Activated CD8-positive, alpha-beta memory T cell treated with anti-CD3 and anti-CD28 coated beads for 24 hours (primary cell): Measurements from ENCODE around the gene NSFL1C.

Experiments
- DNase-seq: peaks from one replicate; pipeline ENCODE4 v3.0.0-alpha.2; 2020

The NSFL1C gene

GRCh38 chr20:1484438-1485116 is 17.9 kb upstream of the NSFL1C start:
- DNase-seq: no peak

DNA sequence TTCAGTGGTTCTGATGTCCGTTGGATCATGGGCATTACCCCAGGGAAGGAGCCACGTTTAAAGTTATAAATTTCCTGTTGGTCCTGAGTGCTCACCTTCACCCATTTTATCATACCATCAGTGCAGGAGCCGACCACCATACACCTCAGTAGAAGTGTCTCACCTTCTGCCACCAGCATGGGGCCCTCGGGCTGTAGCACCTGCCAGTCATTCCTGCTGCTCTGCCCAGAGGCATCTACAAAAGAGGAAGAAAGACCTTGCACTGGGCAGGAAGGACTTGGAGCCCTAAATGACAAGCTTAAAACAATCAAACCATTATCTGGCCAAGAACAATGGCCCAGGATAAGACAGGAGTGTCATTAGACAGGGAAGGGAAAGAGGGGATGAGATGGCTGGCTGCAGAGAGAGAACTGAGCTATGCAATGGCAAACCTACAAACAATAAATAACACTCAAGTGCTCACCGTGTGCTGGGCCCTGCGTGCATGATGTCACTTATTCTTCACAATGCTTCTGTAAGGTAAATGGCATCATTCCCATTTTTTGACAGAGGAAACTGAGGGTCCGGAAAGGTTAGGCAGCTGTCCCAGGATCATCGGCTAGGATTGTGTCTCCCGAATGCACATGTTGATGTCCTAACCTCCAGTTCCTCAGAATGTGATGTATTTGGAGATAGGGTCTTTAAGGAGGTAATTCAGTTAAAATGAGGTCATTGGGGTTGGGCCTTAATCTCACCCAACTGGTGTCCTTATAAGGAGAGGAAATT is 13.4 kb upstream of the NSFL1C start:
- no peak for DNase-seq

DNA sequence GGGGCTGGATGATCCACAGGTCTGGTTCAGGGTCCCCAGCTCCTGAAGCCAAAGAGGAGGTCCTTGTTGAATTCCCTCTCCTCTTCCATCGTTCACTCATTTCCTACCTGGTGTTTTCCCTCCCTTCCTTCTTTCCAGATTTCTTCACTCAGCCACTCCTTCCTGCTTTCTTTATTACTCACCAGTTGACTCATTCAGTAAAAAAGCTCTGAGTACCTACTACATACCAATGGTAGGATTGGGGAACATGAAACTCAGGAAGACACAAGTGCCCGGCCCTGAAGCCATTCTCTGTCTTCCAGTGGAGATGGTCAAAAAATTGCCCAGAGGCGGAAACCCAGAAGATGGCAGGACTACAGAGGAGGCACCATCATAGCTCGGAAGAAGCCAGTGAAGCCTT is 11.9 kb upstream of the NSFL1C start:
- no peak for DNase-seq

GRCh38 chr20:1477896-1478490 is 11.3 kb upstream of the NSFL1C start:
- no peak for DNase-seq

DNA sequence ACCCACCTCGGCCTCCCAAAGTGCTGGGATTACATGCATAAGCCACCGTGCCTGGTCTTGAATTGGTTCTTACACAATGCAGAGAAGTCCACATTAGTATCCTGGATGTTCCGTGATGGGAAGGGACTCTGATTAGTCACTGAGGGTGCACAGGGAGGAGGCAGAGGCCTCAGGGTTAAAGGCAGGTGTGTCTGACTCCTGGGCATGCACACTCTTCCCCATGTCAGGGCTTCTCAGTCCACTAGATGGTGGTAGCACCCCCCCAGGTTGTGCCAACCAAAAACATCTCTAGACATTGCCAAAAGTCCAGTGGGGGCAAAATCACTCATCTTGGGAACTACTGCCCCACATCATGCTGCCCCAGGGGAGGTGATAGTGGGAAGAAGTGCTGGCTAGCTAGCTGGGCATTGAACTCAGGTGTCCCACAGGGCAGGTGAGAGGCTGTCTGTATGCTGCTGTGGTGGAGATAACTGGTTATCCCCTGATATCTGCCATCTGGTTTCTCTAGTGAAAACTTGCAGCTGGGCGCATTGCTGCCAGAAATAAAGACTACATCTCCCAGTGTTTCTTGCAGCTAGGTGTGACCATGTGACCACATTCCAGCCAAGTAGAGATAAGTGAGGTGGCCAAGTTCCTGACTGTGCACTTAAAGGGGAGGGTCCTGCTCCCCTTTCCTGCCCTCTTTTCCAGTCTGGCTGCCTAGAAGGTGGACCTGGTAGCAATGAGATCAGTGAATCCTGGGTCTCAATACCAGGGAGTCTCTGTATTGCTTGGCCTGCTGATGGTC is 8.4 kb upstream of the NSFL1C start:
- no peak for DNase-seq

DNA sequence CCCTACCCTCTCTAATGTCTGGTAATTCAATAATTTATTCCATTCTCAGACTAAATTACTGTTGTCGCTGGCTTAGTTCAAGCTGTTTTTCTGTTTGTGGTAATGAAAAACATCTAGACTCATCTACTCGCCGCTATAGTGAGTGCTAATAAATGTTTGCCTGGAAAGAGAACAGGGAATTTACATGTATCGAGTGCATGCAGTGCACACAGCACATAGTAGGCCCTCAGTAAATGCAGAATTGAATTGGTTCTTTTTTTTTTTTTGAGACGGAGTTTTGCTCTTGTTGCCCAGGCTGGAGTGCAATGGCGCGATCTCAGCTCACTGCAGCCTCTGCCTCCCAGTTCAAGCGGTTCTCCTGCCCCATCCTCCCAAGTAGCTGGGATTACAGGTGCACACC is 7.7 kb upstream of the NSFL1C start:
- DNase-seq: no peak

- DNase-seq: no peak
These were observed 6.9 kb upstream of the NSFL1C start for GRCh38 chr20:1473246-1474220.

- no peak for DNase-seq
These were observed 6.1 kb upstream of the NSFL1C start for GRCh38 chr20:1472556-1473245.

GRCh38 chr20:1471242-1471641 is 4.6 kb upstream of the NSFL1C start:
- DNase-seq: no peak

DNA sequence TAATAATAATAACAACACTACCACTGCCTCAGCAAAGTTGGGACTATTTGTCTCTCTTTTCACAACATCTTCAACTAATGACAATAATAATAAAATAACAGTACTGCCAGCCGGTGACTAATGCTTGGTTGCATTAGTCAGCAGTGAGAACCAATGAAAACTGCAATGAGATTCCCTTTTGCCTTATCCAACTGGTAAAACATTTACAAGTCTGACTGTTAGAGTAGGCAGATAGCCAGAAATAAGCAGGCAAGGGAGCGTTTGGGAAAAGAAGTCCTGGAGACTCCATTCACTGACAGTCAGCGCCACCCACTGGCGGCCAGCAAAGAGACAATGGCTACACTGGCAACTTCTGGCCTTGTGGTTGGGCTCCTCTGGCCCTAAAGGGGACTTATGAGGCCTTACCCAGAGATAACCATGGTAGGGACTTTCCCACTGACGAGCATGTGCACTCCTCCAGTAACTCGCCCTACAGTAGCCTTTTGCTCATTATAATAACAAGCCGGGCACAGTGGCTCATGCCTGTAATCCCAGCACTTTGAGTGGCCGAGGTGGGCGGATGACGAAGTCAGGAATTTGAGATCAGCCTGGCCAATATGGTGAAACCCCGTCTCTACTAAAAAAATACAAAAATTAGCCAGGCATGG is 3.4 kb upstream of the NSFL1C start:
- DNase-seq: no peak

- DNase-seq: no peak
These were observed 2.8 kb upstream of the NSFL1C start for GRCh38 chr20:1469306-1469905.

- DNase-seq: no peak
These were observed 1.5 kb upstream of the NSFL1C start for GRCh38 chr20:1468117-1468624.

DNA sequence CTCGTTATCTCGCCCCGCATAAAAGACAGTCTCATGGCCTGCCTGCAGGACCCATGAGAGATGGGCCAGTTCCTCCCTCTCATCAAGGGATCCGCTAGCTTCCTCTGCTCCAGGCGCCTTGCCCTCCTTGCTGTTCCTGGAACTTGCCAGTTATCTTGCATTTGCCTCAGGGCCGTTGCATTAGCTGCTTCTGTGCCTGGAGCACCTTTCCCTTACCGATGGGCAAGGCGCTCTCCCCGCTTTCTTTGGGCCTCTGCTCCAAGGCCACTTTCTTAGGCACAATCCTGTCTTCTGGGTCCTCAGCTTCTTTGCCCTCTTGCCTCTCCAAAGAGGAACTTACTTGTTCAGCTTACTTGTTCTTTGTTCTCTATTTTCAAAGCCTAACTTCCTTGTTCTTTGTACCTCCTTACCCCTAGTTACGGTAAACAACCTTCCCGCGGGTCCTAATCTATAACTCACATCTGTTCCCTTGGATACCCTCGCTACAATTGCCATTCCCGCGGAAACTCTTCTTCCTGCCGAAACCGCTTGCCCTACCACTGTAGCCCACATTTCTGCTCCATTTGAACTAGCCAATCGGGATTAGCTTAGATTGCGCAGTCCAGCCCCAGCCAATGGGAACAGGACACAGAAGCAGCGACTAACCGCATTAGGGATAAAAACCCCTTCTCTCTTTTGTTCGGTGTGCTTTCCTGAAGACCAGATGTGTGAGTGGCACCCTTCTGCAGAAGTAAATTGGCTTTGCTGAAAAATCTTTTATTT is 887 bp upstream of the NSFL1C start:
- peak; percentile 60 for DNase-seq

DNA sequence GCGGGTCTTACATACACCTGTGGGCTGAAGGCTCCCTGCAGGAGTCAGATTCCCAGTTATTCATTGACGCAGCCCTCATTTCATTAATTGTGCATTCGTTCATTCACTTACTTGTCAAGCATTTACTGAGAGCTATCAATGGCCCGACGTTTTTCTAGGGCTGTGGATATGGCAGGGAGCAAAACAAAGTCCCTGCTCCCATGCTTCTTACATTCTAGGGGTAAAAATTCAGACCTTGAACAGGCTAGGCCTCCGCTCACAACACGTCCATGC is 369 bp upstream of the NSFL1C start:
- DNase-seq: no peak

- peak; percentile 24 for DNase-seq
These were observed 1.0 kb downstream of the NSFL1C start for GRCh38 chr20:1465470-1466210.

GRCh38 chr20:1463971-1464570 is 2.6 kb downstream of the NSFL1C start:
- peak; percentile 47 for DNase-seq

GRCh38 chr20:1462834-1463233 is 3.8 kb downstream of the NSFL1C start:
- no peak for DNase-seq

GRCh38 chr20:1462001-1462400 is 4.6 kb downstream of the NSFL1C start:
- DNase-seq: peak; percentile 30

GRCh38 chr20:1460275-1460674 is 6.4 kb downstream of the NSFL1C start:
- peak; percentile 17 for DNase-seq
